ENCODE measurements around the gene FXYD3.
A peak's percentile ranks its signal among the peaks of the same experiment; 100 is the strongest.
"Not testable (repeated sequence)": the region's sequence is repeated elsewhere in the genome, so short reads cannot be mapped to it uniquely, and the experiment has no call there.

The FXYD3 gene

DNA sequence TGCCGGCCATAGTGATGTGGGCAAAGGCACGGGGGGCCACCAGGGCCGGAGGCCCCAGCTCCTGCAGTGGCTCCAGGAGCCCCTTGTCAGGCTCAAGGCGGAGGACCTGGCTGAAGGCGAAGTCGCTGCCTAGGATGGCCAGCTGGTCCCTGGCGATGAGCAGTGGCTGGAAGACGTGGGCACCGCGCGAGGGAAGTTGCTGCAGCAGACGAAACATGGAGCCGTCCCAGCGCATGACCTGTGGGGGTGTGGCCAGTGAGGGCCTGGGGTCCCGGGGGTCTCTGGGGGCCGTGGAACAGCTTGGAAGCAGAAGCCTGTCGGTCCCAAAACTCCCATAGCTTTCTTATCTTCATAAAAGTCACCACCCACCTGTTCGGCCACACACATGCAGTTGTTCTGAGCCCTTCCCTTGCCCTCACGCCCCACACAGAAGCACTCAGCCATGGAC lies 9.7 kb downstream of the FXYD3 start:
- no peak for DNase-seq (ENCODE audit: low read depth)

DNA sequence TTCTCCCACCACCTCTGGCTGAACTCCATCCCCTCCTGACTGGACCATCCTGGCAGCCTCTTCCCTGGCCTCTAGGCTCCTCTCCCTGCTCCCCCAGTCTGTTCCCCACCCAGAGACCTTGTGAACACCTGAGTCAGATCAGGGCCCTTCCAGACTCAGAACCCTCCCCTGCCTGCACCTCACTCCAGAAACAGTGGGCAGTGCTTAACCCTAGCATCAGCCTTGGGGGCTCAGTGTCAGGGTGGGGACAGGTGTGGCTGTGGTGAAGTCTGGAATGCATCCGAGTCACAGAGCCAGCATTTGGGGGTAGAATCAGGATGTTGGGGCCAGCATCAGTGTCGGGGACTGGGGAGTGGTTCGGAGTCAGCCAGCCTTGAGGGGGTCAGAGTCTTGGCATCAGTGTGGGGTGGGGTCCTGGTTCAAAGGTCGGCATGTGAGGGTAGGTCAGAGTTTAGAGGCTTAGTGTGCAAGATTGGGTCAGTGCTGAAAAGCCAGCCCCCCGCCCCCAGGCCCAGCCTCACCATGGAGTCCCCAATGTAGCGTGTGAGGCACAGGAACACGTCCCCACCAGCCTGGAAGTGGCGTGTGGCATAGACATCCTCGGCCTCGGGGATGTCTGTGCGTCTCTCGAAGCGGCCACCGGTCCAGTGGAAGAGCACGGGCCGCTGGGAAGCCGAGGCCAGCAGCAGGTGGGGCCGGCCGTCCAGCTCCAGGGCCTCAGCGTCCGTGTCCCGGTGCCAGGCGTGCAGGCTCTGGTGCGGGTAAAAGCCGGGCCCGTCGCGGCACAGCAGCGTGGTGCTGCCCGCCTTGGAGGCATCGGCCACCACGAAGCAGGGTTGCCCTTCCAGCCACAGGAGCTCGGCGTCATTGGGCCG lies 10.4 kb downstream of the FXYD3 start:
- no peak for DNase-seq (ENCODE audit: low read depth)

GRCh38 chr19:35126624-35126959 lies 11.0 kb downstream of the FXYD3 start:
- no peak for DNase-seq (ENCODE audit: low read depth)

DNA sequence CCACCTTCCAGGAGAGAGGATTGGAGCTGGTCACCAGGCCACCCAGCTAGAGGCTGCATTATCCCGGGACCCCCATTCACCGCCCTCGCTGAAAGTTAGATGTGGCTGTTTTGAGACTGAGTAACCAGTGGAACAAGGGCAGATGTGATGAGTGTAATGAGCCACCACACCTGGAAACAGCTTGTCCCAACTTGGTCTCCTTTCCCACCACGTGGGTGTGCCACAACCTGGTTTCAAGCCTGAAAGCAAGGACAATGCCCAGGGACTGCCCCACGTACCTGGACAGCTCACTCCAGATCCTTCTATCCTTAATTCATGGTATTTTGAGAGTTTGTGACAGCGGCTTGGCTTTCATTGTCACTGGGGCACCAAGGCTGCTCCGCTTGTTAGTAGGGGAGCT lies 12.2 kb downstream of the FXYD3 start:
- no peak for DNase-seq (ENCODE audit: low read depth)

DNA sequence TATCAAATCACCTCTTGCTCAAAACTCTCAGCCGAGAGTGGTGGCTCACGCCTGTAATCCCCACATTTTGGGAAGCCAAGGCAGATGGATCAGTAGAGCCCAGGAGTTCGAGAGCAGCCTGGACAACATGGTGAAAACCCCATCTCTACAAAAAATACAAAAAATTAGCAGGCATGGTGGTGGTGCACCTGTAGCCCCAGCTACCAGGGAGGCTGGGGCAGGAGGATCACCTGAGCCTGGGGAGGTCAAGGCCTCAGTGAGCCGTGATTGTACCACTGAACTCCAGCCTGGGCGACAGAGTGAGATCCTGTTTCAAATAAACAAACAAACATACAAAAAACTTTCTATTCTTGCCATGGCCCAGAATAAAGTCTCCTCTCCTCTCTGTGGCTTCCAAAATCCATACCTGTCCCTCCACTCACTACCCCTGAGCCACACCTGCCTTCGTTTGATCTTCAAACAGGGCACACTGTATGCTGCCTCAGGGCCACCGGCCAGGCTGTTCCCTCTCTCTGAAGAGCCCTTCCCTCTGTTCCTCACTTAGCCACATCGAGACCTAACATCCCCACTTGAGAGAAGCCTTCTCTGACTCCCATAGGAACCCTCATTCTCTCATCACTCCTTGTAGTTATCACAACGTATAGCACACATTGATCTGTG lies 12.9 kb downstream of the FXYD3 start:
- no peak for DNase-seq (ENCODE audit: low read depth)

DNA sequence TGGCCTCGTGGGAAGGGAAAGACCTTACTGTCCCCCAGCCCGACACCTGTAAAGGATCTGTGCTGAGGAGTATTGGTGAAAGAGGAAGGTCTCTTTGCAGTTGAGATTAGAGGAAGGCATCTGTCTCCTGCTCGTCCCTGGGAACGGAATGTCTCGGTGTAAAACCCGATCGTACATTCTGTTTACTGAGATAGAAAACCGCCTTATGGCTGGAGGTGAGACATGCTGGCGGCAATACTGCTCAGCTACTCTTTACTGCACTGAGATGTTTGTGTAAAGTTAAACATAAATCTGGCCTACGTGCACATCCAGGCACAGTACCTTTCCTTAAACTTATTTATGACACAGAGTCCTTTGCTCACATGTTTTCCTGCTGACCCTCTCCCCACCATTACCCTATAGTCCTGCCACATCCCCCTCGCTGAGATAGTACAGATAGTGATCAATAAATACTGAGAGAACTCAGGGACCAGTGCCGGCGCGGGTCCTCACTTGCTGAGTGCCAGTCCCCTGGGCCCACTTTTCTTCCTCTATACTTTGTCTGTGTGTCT lies 14.2 kb downstream of the FXYD3 start:
- not testable (repeated sequence) for DNase-seq (ENCODE audit: low read depth)

- no peak for DNase-seq (ENCODE audit: low read depth)
Measured at GRCh38 chr19:35130761-35131720, 15.4 kb downstream of the FXYD3 start.

DNA sequence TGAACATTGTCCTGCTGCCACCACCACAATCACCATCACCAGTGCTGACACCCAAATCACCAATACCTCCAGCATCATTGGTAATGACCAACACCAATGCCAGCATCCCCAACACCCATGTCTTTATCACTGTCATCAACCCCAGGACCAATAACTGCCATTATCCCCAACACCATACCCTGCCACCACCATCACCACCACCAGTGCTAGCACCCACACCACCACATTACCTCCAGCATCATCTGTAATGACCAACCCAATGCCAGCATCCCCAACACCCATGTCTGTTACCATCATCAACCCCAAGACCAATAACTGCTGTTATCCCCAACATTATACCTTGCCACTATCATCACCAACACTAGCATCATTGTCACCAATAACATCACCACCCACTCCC lies 16.6 kb downstream of the FXYD3 start:
- DNase-seq (ENCODE audit: low read depth), result no peak

DNA sequence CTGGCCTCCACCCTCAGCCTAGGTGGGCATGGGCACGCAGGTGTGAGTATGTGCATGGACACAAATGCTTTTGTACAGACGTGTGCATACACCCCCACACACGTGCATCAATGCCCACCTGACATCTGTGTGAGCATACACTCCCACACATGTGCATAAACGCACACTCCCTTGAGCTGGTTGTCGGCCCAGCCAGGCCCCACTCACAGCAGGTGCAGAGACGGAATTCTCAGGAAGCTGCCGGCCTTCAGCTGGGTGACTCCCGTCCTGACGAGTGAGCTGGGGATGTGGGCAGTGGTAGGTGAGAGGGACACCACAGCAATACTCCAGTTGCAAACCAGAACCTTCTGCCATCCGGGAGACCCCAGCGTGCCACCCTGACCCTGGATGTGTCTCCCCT lies 18.2 kb downstream of the FXYD3 start:
- no peak for DNase-seq (ENCODE audit: low read depth)

- no peak for DNase-seq (ENCODE audit: low read depth)
Measured at GRCh38 chr19:35134601-35135242, 19.1 kb downstream of the FXYD3 start, which contains the start of gene LGI4. TSS of gene LGI4 (minus strand) at chr19:35135059. CDS start at chr19:35134680, 379 bp downstream.

- no peak for DNase-seq (ENCODE audit: low read depth)
Measured at GRCh38 chr19:35135389-35135909, 19.8 kb downstream of the FXYD3 start.

- no peak for DNase-seq (ENCODE audit: low read depth)
Measured at GRCh38 chr19:35136231-35136630, 20.6 kb downstream of the FXYD3 start.

- DNase-seq (ENCODE audit: low read depth), result no peak
Measured at GRCh38 chr19:35136977-35137702, 21.5 kb downstream of the FXYD3 start.

- DNase-seq (ENCODE audit: low read depth), result no peak
Measured at GRCh38 chr19:35138305-35138892, 22.8 kb downstream of the FXYD3 start, which contains the start of gene FXYD1. TSS of gene FXYD1 (plus strand) at chr19:35138824. CDS start at chr19:35140080, 1,256 bp downstream.

GRCh38 chr19:35140207-35140961 lies 24.8 kb downstream of the FXYD3 start:
- no peak for DNase-seq (ENCODE audit: low read depth)

DNA sequence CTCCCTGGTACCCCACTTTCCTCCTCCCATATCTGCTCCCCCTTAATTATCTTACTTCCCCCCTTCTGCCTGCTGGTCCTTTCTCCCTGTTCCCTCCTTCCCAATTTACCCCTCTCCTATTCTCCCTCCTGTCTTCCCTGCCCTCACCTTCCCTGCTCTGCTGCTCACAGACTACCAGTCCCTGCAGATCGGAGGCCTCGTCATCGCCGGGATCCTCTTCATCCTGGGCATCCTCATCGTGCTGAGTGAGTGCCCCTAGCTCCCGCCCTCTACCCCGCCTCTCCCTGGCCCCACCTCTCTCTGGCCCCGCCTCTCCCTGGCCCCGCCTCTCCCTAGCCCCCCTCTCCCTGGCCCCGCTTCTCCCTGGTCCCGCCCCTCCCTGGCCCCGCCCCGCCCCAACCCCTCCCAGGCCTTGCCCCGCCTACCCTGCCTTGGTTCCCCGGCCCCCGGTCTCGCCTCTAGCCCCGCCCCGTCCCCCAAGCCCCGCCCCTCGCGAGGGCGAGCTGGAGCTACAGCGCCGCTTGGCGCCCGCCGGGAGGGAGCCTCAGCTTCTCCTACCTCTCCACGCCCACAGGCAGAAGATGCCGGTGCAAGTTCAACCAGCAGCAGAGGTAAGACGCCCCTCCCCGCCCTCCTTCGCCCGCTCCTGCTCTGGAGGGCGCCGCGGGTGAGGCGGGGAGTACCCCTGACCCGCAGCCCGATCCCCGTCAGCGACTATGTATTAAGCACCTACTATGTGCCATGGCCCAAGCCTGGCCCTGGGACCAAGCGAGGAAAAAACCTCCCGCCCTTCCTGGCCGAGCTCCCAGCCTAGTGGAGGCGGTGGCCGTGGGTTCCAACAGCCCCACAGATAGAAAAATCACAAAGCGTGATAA lies 25.6 kb downstream of the FXYD3 start:
- peak; percentile 71 for DNase-seq (ENCODE audit: low read depth)

GRCh38 chr19:35141837-35142605 lies 26.4 kb downstream of the FXYD3 start:
- no peak for DNase-seq (ENCODE audit: low read depth)
